Uterus (tissue), 2 donors: ENCODE measurements around the gene RBP5.

Source experiments
- CTCF ChIP-seq, 4 experiments: fragments of 200-600 bp in 2 of 4; fragments of 450-650 bp in 2 of 4; sonication (generic) in 2 of 4; IDR thresholded peaks; one replicate each; pipeline ENCODE4 v1.5.1; 2016 to 2019; ENCODE audit warnings: antibody characterized with exemption in 4 of 4, mild to moderate bottlenecking in 2 of 4, moderate library complexity in 1 of 4
- POLR2A ChIP-seq, 2 donors: fragments of 450-650 bp; IDR thresholded peaks; one replicate each; pipeline ENCODE4 v1.6.1; 2016; ENCODE audit warnings: antibody characterized with exemption in 2 of 2, mild to moderate bottlenecking in 1 of 2, moderate library complexity in 1 of 2

GRCh38 chr12:7073946-7074345, 54.7 kb downstream of the RBP5 start:
- TF ChIP-seq CTCF (IDR thresholded peaks at IDR 0.05): no peak
- no peak for TF ChIP-seq POLR2A (IDR thresholded peaks at IDR 0.05)
